HS-27A (cell line): ENCODE results near the gene PLEKHG4B.
"Not testable (repeated sequence)": the region's sequence is repeated elsewhere in the genome, so short reads cannot be mapped to it uniquely, and the experiment has no call there.

Experiments
- DNase-seq: peaks from one replicate; pipeline ENCODE4 v3.0.0-alpha.2; 2012; ENCODE audit warnings: low read depth, missing footprints

Gene PLEKHG4B

GRCh38 chr5:233426-233825 lies 141.5 kb downstream of the PLEKHG4B start:
- DNase-seq = not testable (repeated sequence)

- DNase-seq = no peak
Measured at GRCh38 chr5:234450-234849, 142.5 kb downstream of the PLEKHG4B start.

GRCh38 chr5:235527-235926 lies 143.6 kb downstream of the PLEKHG4B start:
- DNase-seq = not testable (repeated sequence)

GRCh38 chr5:237931-238330 lies 146.0 kb downstream of the PLEKHG4B start:
- not testable (repeated sequence) for DNase-seq
